ENCODE measurements around the gene ATRX. TPM values are rescaled to one million over a fixed set of nuclear protein-coding genes. Genes with fewer than 3 reads are reported as not detected.
"Not testable (repeated sequence)": the region's sequence is repeated elsewhere in the genome, so short reads cannot be mapped to it uniquely, and the experiment has no call there.

Gene ATRX
- total and polyA plus RNA-seq, 10 of the 15 experiments (the other 5 are each of a cell fraction or from before 2014, with no cell fraction given), result 19.4 to 73.8 (median 45.2) TPM

GRCh38 chrX:77731821-77732419, 54.1 kb downstream of the ATRX start (continued):
- TF ChIP-seq BHLHE40 (IDR thresholded peaks at IDR 0.05; ENCODE audit: borderline replicate concordance in 1 of 2, low read depth in 2 of 2, low read length in 1 of 2), result no peak

GRCh38 chrX:77726095-77726494, 59.9 kb downstream of the ATRX start:
- SMC1A ChIA-PET (ENCODE audit: uncharacterized antibody, unreplicated experiment); POLR2A ChIA-PET; intact Hi-C loops (cut with micrococcal nuclease; ENCODE audit: unreplicated experiment); H3K4me1 ChIP-seq (ENCODE audit: control insufficient read depth, insufficient read depth, low read length); H3K9me3 ChIP-seq (replicated peaks; ENCODE audit: control insufficient read depth, insufficient read depth, low read length); H2AFZ ChIP-seq (ENCODE audit: control insufficient read depth, low read depth, low read length); H4K20me1 ChIP-seq (ENCODE audit: control insufficient read depth, insufficient read depth); CTCF ChIA-PET; H3K9ac ChIP-seq (ENCODE audit: control insufficient read depth, insufficient read depth, low read length); ATAC-seq; FAIRE-seq; H3K4me2 ChIP-seq (ENCODE audit: control insufficient read depth, insufficient read depth); H3K36me3 ChIP-seq (ENCODE audit: control insufficient read depth in 2 of 2, insufficient read depth in 2 of 2, low read length in 1 of 2); H3K27me3 ChIP-seq (replicated peaks in 1 of 2; ENCODE audit: control insufficient read depth in 2 of 2, insufficient read depth in 2 of 2, low read length in 1 of 2); BruUV-seq (replicated peaks); DNase-seq (ENCODE audit: low read depth, low spot score); H3K4me3 ChIP-seq; in situ Hi-C loops (cut with MboI); RAD21 ChIA-PET (ENCODE audit: unreplicated experiment); H3K27ac ChIP-seq (ENCODE audit: control insufficient read depth, insufficient read depth): not testable (repeated sequence)
- peaks cover 18% of the 10 kb centered on the region for H3K79me2 ChIP-seq (ENCODE audit: control insufficient read depth, insufficient read depth, low read length)
- 83% methylated on average over 3 of the region's 3 CpGs for WGBS (ENCODE audit: insufficient coverage, insufficient replicate concordance, low lambda C conversion rate, missing lambda C conversion rate)

GRCh38 chrX:77723681-77724080, 62.3 kb downstream of the ATRX start:
- SMC1A ChIA-PET (ENCODE audit: uncharacterized antibody, unreplicated experiment), result no interaction called here
- no peak for FAIRE-seq
- TF ChIP-seq ASH2L (IDR thresholded peaks at IDR 0.05; ENCODE audit: borderline replicate concordance, low read depth) (no peak), USF2 (IDR thresholded peaks at IDR 0.05; ENCODE audit: borderline replicate concordance, low read depth, low read length) (no peak), YY1 (IDR thresholded peaks at IDR 0.05; ENCODE audit: low read depth, low read length) (no peak), KAT2A (conservative IDR thresholded peaks at IDR 0.05; ENCODE audit: control insufficient read depth, low read depth, low read length) (no peak), FOS (IDR thresholded peaks at IDR 0.05; ENCODE audit: borderline replicate concordance, extremely low read depth, insufficient read length) (no peak), CHD4 (IDR thresholded peaks at IDR 0.05) (no peak), CTCF (IDR thresholded peaks at IDR 0.05 in 2 of 3, conservative IDR thresholded peaks at IDR 0.05 in 1 of 3; ENCODE audit: control insufficient read depth in 2 of 3, extremely low read depth in 1 of 3, insufficient read depth in 1 of 3, low read depth in 3 of 3, low read length in 3 of 3) (no peak), IRF4 (IDR thresholded peaks at IDR 0.05; ENCODE audit: low read depth, low read length) (no peak)

More at GRCh38 chrX:77723681-77724080, 62.3 kb downstream of the ATRX start:
- intact Hi-C loops (cut with micrococcal nuclease; ENCODE audit: unreplicated experiment) (no loop called here), in situ Hi-C loops (cut with MboI) (no loop called here)
- ChIA-PET RAD21 (ENCODE audit: unreplicated experiment) (no interaction called here), CTCF (no interaction called here), POLR2A (no interaction called here)
- Histone ChIP-seq H3K27ac (ENCODE audit: control insufficient read depth, insufficient read depth) (no peak overlapping the region), H3K4me1 (ENCODE audit: control insufficient read depth, insufficient read depth, low read length) (no peaks in the 10 kb centered on the region), H3K36me3 (ENCODE audit: control insufficient read depth in 2 of 2, insufficient read depth in 2 of 2, low read length in 1 of 2) (no peaks in the 10 kb centered on the region), H3K27me3 (replicated peaks in 1 of 2; ENCODE audit: control insufficient read depth in 2 of 2, insufficient read depth in 2 of 2, low read length in 1 of 2) (no peaks in the 10 kb centered on the region), H3K9me3 (replicated peaks; ENCODE audit: control insufficient read depth, insufficient read depth, low read length) (no peaks in the 10 kb centered on the region; the same call in 2 of the 3 replicates), H3K4me3 (no peak overlapping the region), H3K9ac (ENCODE audit: control insufficient read depth, insufficient read depth, low read length) (no peak overlapping the region), H2AFZ (ENCODE audit: control insufficient read depth, low read depth, low read length) (no peak overlapping the region), H3K79me2 (ENCODE audit: control insufficient read depth, insufficient read depth, low read length) (peaks cover 21% of the 10 kb centered on the region), H4K20me1 (ENCODE audit: control insufficient read depth, insufficient read depth) (no peaks in the 10 kb centered on the region), H3K4me2 (ENCODE audit: control insufficient read depth, insufficient read depth) (no peak overlapping the region)
- BruUV-seq (replicated peaks), result no TSS peak
- ATAC-seq (no peak), DNase-seq (ENCODE audit: low read depth, low spot score) (no peak)
- WGBS (ENCODE audit: insufficient coverage, insufficient replicate concordance, low lambda C conversion rate, missing lambda C conversion rate), result 71% methylated on average over 4 of the region's 4 CpGs
